Measurements from ENCODE around the gene SPOP. TPM values are rescaled to one million over a fixed set of nuclear protein-coding genes. Genes with fewer than 3 reads are reported as not detected.
A peak's percentile ranks its signal among the peaks of the same experiment; 100 is the strongest.
"Not testable (repeated sequence)": the region's sequence is repeated elsewhere in the genome, so short reads cannot be mapped to it uniquely, and the experiment has no call there.

SPOP gene
- total RNA-seq, 2 experiments from 2014 or later = 64.1 to 68.1 TPM

DNA sequence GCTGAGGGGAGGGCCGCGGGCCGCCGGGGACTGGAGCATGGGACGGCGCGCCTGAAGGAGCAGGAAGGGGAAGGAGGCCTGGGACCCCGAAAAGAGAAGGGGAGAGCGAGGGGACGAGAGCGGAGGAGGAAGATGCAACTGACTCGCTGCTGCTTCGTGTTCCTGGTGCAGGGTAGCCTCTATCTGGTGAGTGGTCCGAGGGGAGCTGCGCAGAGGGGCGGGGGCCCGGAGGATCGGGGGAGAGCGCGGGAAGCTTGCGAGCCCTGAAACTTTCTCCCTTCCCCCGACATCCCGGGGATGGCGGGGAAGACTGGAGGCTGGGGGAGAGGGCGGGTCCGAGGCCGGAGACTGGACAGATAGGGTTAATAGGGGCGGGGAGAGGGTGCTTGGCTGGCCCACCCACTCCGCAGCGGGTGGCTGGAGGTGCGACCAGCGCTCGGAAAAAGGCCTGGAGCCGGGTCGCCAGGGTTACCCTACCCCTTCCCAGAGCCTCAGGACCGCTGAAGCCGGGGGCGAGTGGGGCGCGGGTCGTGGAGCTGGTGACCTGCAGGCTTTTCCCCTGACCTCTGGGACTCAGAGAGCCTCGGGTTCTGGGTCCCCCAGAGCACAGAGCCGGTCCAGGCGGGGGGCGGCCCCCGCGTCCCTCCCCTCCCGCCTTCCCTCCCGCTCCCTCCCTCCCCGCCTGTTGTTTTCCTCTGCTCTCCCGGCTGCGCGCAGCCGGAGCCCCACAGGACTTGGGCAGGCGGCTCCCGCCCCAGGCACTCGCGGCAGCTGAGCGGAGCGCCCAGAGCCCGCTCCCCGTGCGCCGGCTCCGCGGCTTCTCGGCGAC lies 101.6 kb downstream of the SPOP start:
- no peak for DNase-seq
- CTCF ChIA-PET = interaction anchor here (0.7 to 2.9 kb wide), 19 partner anchors 9 to 304 kb away, joined by 3 to 21 read pairs (median 4); partner anchors contain the start of gene SLC35B1

GRCh38 chr17:49575679-49576087 lies 102.2 kb downstream of the SPOP start, which contains the start of gene NXPH3:
NXPH3 (plus strand) TSS chr17:49575871; CDS start chr17:49576220, 349 bp downstream.
- DNase-seq = peak; percentile 64
- ChIA-PET CTCF (interaction anchor here (0.7 to 2.9 kb wide), 20 partner anchors 8 to 230 kb away, joined by 3 to 21 read pairs (median 4); partner anchors contain the start of gene SLC35B1), POLR2A (interaction anchor here (0.6 kb wide), 1 partner anchor 18 kb away, joined by 3 read pairs; no protein-coding TSS in a partner anchor)
- Mint-ChIP-seq H3K9me3 (no peaks in the 10 kb centered on the region), H3K4me1 (peaks cover 18% of the 10 kb centered on the region), H3K27ac (no peak within 1 kb of the TSS), H3K4me3 (peak within 1 kb of the TSS; percentile 57), H3K27me3 (peaks cover 62% of the 10 kb centered on the region), H3K36me3 (ENCODE audit: low read depth) (no peaks in the 10 kb centered on the region)

More for the DNA sequence above, 101.6 kb downstream of the SPOP start:
- POLR2A ChIA-PET = interaction anchor here (0.6 kb wide), 1 partner anchor 19 kb away, joined by 3 read pairs; no protein-coding TSS in a partner anchor
- H3K27me3 Mint-ChIP-seq = peaks cover 55% of the 10 kb centered on the region
- no peak overlapping the region for H3K27ac Mint-ChIP-seq
- H3K4me1 Mint-ChIP-seq = peaks cover 12% of the 10 kb centered on the region
- H3K4me3 Mint-ChIP-seq = peak overlapping the region; percentile 57
- H3K9me3 Mint-ChIP-seq = no peaks in the 10 kb centered on the region
- no peaks in the 10 kb centered on the region for H3K36me3 Mint-ChIP-seq (ENCODE audit: low read depth)

- DNase-seq = no peak
- Mint-ChIP-seq H3K4me3 (peak overlapping the region; percentile 48), H3K4me1 (peaks cover 20% of the 10 kb centered on the region), H3K27ac (no peak overlapping the region), H3K27me3 (peaks cover 62% of the 10 kb centered on the region), H3K9me3 (no peaks in the 10 kb centered on the region), H3K36me3 (ENCODE audit: low read depth) (no peaks in the 10 kb centered on the region)
- POLR2A ChIA-PET = interaction anchor here (0.6 kb wide), 1 partner anchor 18 kb away, joined by 3 read pairs; no protein-coding TSS in a partner anchor
- CTCF ChIA-PET = interaction anchor here (0.6 to 2.9 kb wide), 16 partner anchors 8 to 230 kb away, joined by 3 to 21 read pairs (median 5); partner anchors contain the start of gene SLC35B1
Measured at GRCh38 chr17:49574945-49575678, 102.8 kb downstream of the SPOP start.

DNA sequence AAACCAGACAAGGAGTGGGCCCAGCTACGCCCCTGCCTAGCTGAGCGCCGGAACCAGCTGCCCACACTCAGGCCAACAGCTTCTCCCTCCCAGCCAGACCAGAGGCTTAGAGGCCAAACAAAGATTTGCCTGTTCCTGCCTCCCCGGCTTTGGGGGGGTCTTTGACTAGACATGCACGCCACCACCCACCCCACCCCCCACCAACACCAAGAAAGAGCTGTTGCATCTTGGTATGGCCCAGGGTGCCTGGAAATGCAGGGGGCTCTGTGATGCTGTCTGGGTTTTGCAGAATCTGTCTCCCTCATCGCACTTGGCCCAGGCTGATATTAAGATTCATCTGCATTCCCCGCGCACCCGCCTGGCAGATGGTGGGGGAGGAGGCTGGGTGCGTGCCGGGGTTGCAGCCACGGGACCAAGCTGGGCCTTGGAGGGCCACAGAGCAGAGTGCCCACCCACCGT lies 103.5 kb downstream of the SPOP start:
- no peak for DNase-seq
- ChIA-PET CTCF (interaction anchor here (0.6 to 2.9 kb wide), 7 partner anchors 17 to 130 kb away, joined by 3 to 21 read pairs (median 5); no protein-coding TSS in a partner anchor), POLR2A (no interaction called here)
- no peak overlapping the region for H3K27ac Mint-ChIP-seq
- H3K4me1 Mint-ChIP-seq = peaks cover 22% of the 10 kb centered on the region
- no peak overlapping the region for H3K4me3 Mint-ChIP-seq
- peaks cover 62% of the 10 kb centered on the region for H3K27me3 Mint-ChIP-seq
- no peaks in the 10 kb centered on the region for H3K9me3 Mint-ChIP-seq
- H3K36me3 Mint-ChIP-seq (ENCODE audit: low read depth) = no peaks in the 10 kb centered on the region

DNA sequence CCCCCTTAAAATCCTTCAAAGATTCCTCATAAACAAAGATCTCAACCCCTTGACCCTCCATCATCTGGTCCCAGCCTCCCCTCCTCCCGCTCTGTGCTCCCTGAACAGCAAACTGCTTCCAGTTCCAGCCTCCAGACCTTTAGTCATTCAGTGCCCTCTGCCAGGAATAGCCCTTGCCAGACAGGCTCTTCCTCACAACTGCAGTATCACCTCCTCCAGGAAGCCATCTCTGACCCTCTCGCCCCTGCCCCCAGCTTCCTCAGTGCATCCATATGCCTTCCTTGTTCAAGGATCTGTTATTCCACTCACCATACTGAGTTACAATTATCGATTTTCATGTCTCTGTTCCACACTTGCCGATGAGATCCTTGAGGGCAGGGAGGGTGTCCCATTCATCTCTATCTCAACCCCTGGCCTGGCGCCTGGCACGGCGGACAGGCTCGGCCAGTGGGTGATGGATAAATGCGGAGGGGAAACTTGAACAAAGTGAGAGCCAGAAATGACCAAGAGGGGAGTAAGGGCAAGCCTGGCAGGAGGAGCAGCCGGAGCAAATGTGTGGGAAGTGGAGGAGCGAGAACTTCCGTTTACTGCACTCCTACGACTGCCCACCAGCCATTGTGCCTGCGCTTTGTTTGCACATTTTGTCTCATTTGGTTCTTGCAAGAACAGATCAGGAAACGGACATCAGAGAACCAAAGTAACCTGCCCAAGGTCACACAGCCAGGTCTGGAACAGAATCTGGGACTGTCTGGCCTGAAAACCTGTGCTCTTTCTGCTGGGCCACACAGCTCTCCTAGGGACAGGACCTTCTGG lies 104.2 kb downstream of the SPOP start:
- Mint-ChIP-seq H3K27me3 (peaks cover 57% of the 10 kb centered on the region), H3K9me3 (no peaks in the 10 kb centered on the region), H3K27ac (no peak overlapping the region), H3K4me1 (peaks cover 22% of the 10 kb centered on the region), H3K4me3 (no peak overlapping the region), H3K36me3 (ENCODE audit: low read depth) (no peaks in the 10 kb centered on the region)
- no peak for DNase-seq
- ChIA-PET POLR2A (no interaction called here), CTCF (interaction anchor here (1.3 to 5.0 kb wide), 5 partner anchors 17 to 130 kb away, joined by 3 to 116 read pairs (median 8); no protein-coding TSS in a partner anchor)

GRCh38 chr17:49572806-49573420 lies 105.0 kb downstream of the SPOP start:
- peaks cover 27% of the 10 kb centered on the region for H3K4me1 Mint-ChIP-seq
- H3K36me3 Mint-ChIP-seq (ENCODE audit: low read depth) = no peaks in the 10 kb centered on the region
- peaks cover 55% of the 10 kb centered on the region for H3K27me3 Mint-ChIP-seq

GRCh38 chr17:49572226-49572625 lies 105.7 kb downstream of the SPOP start:
- Mint-ChIP-seq H3K27me3 (peaks cover 48% of the 10 kb centered on the region), H3K4me3 (no peak overlapping the region), H3K27ac (no peak overlapping the region), H3K36me3 (ENCODE audit: low read depth) (no peaks in the 10 kb centered on the region), H3K9me3 (no peaks in the 10 kb centered on the region), H3K4me1 (peaks cover 28% of the 10 kb centered on the region)
- ChIA-PET CTCF (interaction anchor here (1.1 to 5.0 kb wide), 3 partner anchors 104 to 136 kb away, joined by 3 to 116 read pairs (median 6); partner anchors contain the start of gene SLC35B1), POLR2A (no interaction called here)
- DNase-seq = no peak

More at GRCh38 chr17:49572806-49573420, 105.0 kb downstream of the SPOP start:
- H3K27ac Mint-ChIP-seq = no peak overlapping the region
- H3K4me3 Mint-ChIP-seq = no peak overlapping the region
- no peak for DNase-seq
- POLR2A ChIA-PET = no interaction called here
- no peaks in the 10 kb centered on the region for H3K9me3 Mint-ChIP-seq
- CTCF ChIA-PET = interaction anchor here (5.0 kb wide), 1 partner anchor 127 kb away, joined by 116 read pairs; no protein-coding TSS in a partner anchor

- CTCF ChIA-PET = interaction anchor here (0.9 to 5.0 kb wide), 7 partner anchors 32 to 426 kb away, joined by 3 to 116 read pairs (median 6); partner anchors contain the start of gene SLC35B1
- H3K27ac Mint-ChIP-seq = no peak overlapping the region
- peaks cover 46% of the 10 kb centered on the region for H3K27me3 Mint-ChIP-seq
- no peaks in the 10 kb centered on the region for H3K36me3 Mint-ChIP-seq (ENCODE audit: low read depth)
- POLR2A ChIA-PET = no interaction called here
- no peak overlapping the region for H3K4me3 Mint-ChIP-seq
- peaks cover 27% of the 10 kb centered on the region for H3K4me1 Mint-ChIP-seq
- no peak for DNase-seq
- no peaks in the 10 kb centered on the region for H3K9me3 Mint-ChIP-seq
Measured at GRCh38 chr17:49571764-49572163, 106.1 kb downstream of the SPOP start.

GRCh38 chr17:49571283-49571682 lies 106.6 kb downstream of the SPOP start:
- no peak for DNase-seq
- H3K4me1 Mint-ChIP-seq = peaks cover 28% of the 10 kb centered on the region
- ChIA-PET POLR2A (no interaction called here), CTCF (interaction anchor here (0.9 to 5.0 kb wide), 7 partner anchors 32 to 426 kb away, joined by 3 to 116 read pairs (median 6); partner anchors contain the start of gene SLC35B1)
- no peaks in the 10 kb centered on the region for H3K36me3 Mint-ChIP-seq (ENCODE audit: low read depth)
- peak overlapping the region; percentile 3 for H3K27ac Mint-ChIP-seq
- H3K27me3 Mint-ChIP-seq = peaks cover 44% of the 10 kb centered on the region
- H3K4me3 Mint-ChIP-seq = no peak overlapping the region
- H3K9me3 Mint-ChIP-seq = no peaks in the 10 kb centered on the region

DNA sequence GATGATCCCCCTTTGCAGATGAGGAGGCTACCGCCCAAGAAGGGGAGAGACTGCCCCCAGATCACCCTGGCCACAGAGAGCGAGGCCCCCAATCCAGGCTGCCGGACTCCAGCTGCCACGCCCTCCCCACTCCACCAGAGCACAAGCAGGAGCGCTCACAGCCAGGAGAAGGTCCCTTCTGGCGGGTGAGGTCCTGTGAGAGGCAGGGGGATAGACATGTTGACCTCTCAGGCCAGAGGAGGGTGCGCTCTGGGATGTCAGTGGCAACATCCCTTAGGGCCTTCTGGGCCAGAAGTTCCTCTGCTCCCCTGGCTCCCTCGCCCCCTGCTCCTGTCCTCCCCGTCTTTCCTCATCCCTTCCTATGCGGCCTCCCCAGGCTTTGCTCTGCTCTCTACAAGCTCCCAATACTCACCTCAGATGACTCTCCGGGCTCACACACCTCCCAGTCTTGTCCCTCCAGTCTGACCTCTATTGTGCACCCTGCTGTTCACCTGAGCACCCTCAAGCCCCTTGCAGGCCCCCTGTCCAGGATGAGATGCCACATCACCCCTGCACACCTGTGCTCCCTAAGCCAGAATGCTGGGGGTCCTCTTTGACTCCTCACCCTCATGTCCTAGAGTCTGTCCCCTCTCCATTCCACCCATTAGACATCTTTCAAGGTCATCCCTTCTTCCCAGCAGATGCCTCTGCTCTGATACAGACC lies 107.2 kb downstream of the SPOP start:
- POLR2A ChIA-PET = no interaction called here
- H3K27me3 Mint-ChIP-seq = peaks cover 46% of the 10 kb centered on the region
- H3K4me3 Mint-ChIP-seq = peak overlapping the region; percentile 88
- H3K36me3 Mint-ChIP-seq (ENCODE audit: low read depth) = no peaks in the 10 kb centered on the region
- H3K27ac Mint-ChIP-seq = peak overlapping the region; percentile 3
- CTCF ChIA-PET = interaction anchor here (0.6 to 5.0 kb wide), 47 partner anchors 9 to 429 kb away, joined by 3 to 116 read pairs (median 4); partner anchors contain the start of genes SLC35B1 and SPOP
- no peak for DNase-seq
- H3K4me1 Mint-ChIP-seq = peaks cover 30% of the 10 kb centered on the region
- no peaks in the 10 kb centered on the region for H3K9me3 Mint-ChIP-seq

DNA sequence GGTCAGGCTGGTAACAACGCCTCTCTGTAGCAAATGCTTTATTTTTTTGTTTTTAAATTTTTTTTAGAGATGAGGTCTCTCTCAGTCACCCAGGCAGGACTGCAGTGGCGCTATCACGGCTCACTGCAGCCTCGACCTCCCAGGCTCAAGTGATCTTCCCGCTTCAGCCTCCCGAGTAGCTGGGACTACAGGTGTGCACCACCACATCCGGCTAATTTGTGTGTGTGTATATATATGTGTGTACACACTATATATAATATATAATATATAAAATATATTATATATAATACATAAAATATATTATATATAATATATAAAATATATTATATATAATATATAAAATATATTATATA lies 109.2 kb downstream of the SPOP start:
- POLR2A ChIA-PET; H3K9me3 Mint-ChIP-seq; H3K27ac Mint-ChIP-seq; H3K36me3 Mint-ChIP-seq (ENCODE audit: low read depth); H3K4me3 Mint-ChIP-seq: not testable (repeated sequence)
- peaks cover 31% of the 10 kb centered on the region for H3K4me1 Mint-ChIP-seq
- H3K27me3 Mint-ChIP-seq = peaks cover 35% of the 10 kb centered on the region
- peak; percentile 9 for DNase-seq
- CTCF ChIA-PET = interaction anchor here (2.0 to 5.0 kb wide), 3 partner anchors 131 to 179 kb away, joined by 14 to 116 read pairs (median 16); partner anchors contain the start of gene SLC35B1
